HTR-8/SVneo (cell line): ENCODE measurements around the gene CPED1.

Experiments
- DNase-seq: peaks from one replicate; pipeline ENCODE4 v3.0.0; 2011; ENCODE audit warnings: low spot score, mixed read lengths; ENCODE audit not compliant: insufficient read length
- FAIRE-seq: peaks from 2 replicates; lab custom pipeline; 2011; peaks lifted over from hg19 to GRCh38; lab: Jason Lieb, UNC

The CPED1 gene

DNA sequence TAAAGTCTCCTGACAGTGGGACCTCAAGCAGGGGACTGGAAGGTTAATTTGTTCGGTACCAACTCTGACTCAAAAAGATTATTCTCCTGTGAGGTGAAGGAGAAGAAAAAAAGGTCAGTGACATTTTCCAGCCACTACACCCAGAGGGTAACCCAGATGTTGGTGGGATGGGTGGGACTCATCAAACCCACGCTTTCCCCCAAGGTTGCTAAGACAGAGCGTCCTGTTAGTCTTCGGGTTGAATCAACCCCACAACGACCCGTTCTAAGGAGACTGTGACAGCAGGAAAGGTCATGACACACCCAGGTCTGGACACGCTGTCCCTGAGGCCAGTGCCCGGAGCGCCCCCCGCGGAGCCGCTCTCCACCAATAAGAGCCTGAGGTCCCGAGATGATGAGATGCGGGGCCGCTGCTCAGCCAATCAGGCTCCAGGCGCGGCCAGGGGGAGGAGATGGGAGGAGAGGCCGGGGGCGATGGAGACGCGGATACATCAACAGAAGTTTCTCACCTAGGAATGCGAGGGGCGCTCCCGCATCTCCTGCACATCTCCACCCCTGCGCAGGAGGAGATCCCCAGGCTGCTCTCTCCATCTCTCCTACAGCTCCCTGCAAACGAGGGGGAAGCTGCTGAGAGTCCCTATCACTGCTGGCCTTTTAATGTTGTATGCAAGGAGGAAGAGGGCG lies 340.1 kb downstream of the CPED1 start, which contains the start of gene WNT16:
Gene WNT16 (plus strand): TSS at position 493 of the 683 bp plus-strand sequence. CDS start 293 bp downstream, outside the sequence.
- FAIRE-seq (no peak), DNase-seq (no peak)

DNA sequence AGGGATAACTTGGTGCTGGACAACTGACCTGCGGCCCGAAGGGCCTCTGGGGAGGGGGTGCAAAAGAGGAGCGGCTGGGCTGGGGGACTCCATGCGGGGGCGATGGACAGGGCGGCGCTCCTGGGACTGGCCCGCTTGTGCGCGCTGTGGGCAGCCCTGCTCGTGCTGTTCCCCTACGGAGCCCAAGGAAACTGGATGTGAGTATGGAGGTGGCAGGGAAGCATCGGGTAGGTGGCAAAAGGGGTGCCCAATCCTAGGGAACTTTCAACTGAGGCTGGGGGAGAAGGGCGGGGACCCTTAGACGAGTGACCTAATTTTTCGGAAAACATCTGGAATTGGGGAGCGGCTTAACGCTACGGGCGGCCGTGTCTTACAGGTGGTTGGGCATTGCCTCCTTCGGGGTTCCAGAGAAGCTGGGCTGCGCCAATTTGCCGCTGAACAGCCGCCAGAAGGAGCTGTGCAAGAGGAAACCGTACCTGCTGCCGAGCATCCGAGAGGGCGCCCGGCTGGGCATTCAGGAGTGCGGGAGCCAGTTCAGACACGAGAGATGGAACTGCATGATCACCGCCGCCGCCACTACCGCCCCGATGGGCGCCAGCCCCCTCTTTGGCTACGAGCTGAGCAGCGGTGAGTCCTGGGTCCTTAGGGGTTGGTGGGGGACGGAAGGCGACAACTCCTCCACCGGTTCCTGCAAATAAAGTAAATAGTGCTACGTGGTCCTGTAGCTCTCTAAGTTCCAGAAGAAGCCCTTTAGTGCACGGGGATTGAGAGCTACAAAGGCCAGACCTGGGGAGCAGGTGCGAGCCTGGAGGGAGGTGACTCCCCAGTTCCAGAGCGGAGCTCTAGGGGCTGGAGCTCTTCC lies 340.9 kb downstream of the CPED1 start:
- DNase-seq (no peak), FAIRE-seq (no peak)

DNA sequence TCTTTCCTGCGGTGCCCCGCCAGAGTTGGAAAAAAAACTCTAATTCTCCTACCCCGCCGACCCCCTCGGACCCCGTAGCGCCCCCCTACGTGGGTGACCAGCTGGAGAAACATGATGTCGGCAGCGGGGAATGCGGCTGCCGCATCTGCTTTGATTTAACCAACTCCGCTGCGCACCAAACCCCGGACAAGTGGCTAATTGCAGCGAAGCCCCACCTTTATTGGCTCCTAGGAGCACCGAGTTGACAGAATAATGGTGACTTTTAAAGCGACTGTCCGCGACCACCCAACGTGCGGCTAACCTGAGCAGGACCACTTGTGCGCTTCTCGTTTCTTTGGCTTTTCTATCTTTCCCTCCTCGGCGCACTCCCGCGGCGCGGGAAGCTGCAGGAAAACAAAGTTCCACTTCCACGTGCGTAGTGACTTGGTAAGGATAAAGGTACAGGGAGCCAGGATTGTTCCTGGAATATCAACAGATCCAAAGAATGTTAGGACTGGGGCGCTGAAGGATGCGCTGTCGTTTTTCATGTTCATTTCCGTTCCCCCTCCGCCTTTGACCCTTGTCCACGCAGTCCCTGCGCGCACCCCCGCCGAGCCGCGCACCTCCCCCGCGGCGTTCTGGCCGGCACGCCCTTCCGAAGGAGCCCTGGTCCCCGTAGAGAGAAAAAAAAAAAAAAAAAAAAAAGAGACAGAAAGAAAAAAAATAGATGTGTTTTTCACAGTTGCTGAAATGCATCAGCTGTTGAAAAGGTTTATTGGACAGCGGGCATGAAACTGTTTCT lies 341.7 kb downstream of the CPED1 start:
- DNase-seq (no peak), FAIRE-seq (no peak)

DNA sequence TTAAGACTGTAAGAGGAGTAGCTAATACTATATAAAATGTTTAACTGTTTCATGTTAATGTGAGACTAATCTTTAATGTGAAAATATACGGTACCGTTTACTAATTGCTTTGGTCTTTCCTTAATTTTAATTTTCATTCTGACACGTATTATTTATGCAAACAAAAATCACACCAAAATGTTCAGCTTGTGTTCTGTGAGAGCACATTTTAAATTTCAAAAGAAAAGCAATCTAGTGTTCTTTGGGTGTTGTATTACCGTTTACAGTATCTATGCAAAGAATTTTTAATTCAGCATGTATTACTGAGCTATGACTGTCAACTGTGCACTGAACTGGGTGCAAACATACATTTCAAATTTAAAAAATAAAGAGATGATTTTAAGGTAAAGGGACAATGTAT lies 342.5 kb downstream of the CPED1 start:
- DNase-seq (no peak), FAIRE-seq (no peak)

DNA sequence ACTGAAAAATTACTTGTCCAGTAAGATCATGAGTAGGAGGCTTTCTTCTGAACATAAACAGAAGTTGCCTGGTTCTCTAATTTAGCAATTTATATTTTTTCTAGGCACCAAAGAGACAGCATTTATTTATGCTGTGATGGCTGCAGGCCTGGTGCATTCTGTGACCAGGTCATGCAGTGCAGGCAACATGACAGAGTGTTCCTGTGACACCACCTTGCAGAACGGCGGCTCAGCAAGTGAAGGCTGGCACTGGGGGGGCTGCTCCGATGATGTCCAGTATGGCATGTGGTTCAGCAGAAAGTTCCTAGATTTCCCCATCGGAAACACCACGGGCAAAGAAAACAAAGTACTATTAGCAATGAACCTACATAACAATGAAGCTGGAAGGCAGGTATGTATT lies 343.1 kb downstream of the CPED1 start:
- FAIRE-seq = no peak
- DNase-seq = no peak

DNA sequence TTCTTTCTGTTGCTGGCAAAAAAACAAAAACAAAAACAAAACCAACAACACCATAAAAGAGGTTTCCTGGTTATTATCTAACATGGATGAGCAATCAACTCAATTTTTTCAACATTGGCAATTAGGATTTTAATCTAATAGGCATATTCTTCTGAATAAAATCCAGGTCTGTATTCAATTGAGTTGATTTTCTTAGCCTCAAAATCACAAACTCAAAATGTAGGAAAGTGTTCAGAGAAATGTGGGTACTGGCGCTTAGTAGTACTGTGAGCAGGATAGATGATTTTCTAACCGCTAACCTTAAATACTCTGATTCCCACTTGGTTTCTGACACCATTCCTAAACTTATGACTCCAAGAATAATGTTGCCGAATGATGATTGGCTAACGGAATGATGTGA lies 345.9 kb downstream of the CPED1 start:
- FAIRE-seq = no peak
- DNase-seq = no peak

DNA sequence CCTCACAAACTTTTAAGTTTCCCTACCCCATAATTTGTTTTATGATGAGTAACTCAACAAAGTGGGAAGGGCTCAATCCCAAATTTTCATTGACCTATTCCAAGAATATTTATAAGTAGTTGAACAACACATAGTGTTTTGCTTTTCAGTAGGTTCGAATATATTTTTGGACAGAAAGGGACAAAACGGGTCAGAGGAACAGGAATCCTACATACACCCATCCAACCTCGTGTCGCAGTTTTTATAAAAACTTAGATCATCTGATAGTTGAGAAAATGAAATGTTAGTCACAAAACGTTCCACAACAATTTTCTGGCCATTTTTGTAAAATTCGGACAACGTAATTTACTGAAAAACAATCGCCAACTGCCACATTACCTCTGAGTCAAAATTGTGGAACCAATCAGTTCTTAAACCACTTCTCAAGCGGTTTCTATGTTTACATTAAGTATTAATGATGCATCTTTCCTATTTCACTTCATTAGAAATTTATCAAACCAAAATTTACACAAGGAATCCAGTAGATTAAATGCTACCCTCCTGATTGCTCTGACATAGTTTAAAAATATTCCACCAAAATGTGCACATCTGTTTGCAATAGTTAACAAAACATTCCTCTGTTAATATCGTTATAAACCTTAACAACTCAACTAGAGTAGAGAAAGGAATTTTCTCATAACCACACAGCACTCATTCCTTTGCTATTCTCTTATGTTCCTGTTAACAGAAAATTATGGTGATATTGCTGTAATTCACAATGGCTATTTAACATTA lies 346.6 kb downstream of the CPED1 start:
- DNase-seq = no peak
- no peak for FAIRE-seq

DNA sequence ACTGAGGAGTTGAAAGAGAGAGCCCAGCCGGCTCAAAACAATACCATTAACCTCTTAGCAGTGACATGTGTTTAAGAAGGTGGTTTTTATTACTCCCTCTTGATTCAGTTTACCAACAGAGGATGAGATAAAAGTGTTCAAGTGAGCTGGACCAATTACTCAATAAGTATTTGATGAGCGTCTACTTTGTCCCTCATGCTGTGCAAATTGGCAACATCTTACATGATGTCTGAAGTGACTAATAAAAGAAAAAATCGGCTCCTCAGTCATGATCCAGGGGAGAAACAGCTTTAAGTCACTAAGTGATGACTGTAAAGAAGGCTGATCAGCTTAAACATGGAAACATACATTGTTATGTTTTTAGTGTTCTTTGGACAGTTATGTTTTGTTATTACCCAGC lies 348.1 kb downstream of the CPED1 start:
- DNase-seq (no peak), FAIRE-seq (no peak)

DNA sequence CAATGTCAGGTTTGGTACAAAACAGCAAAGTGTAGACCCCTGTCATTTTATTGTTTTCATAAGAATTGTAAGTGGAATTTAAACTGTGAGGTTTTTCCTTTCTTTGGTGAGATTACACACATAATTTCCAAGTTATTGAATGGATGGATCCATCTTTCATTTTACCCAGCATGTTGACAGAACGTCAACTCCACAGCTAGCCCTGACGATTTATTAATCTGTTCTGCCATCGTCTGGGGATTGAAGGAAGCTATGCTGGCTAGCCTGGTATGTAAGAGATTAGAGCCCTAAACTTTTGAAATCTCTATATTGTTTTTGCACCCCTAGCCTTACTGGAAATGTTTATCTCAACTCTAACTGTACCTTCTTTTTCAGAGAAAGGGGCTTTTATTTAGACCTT lies 348.9 kb downstream of the CPED1 start:
- FAIRE-seq (no peak), DNase-seq (no peak)

DNA sequence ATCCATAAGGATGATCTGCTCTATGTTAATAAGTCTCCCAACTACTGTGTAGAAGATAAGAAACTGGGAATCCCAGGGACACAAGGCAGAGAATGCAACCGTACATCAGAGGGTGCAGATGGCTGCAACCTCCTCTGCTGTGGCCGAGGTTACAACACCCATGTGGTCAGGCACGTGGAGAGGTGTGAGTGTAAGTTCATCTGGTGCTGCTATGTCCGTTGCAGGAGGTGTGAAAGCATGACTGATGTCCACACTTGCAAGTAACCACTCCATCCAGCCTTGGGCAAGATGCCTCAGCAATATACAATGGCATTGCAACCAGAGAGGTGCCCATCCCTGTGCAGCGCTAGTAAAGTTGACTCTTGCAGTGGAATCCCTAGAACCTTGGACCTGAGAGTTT lies 350.6 kb downstream of the CPED1 start:
- DNase-seq (no peak), FAIRE-seq (no peak)

DNA sequence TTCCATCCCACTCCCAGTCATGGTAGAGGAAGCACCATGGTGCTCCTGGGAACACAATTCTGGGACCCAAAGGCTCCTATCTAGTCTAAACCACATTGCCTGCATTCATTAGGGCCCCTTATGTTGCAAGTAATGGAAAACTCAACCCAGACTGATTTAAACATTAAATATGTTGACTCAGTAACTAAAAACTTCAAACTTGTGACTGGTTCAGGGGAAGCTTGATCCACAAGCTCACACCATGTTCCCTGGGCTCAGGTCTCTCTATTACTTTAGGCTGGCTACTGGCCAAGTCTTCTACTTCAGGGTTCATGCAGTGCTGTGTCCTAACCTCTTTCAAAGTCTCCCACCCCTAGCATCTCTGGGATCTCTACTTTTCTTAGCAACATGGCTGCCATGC lies 353.4 kb downstream of the CPED1 start:
- no peak for DNase-seq
- no peak for FAIRE-seq

DNA sequence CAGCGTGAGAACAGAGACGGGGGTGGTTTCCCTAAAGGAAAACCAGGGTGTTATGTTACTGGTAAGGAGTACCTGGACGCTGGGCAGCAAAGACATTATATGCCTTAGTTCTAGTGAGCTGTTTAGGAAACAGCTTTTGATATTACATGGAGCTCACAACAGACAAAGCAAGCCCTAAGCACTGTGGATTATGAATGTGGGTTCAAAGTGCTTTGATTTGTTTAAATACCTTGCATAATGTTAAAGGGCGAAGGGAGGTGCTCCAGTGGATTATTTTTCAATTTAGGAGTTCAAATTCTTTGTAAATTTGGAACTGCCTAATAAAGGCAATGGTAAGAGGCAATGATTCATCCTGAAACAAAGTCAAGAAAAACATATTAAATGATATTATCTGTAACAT lies 354.1 kb downstream of the CPED1 start:
- FAIRE-seq = no peak
- DNase-seq = no peak

DNA sequence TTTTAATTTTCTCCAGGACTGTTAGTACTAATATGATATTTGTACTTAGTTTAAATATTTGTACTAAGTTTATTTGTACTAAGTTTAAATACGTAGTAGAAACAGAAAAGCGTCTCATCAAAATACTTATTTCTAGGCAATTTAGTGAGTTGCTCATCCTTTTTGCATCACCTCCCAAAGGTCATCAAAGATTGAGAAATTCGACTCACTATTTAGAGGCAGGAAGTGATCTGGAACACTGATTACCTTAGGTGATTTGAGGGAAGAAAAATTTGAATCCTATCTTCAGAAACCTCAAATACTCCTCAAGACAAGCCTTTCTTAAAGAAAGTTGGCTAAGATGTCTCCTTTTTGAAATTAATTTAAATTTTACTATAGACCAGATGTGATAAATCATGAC lies 354.8 kb downstream of the CPED1 start:
- DNase-seq = no peak
- FAIRE-seq = no peak

DNA sequence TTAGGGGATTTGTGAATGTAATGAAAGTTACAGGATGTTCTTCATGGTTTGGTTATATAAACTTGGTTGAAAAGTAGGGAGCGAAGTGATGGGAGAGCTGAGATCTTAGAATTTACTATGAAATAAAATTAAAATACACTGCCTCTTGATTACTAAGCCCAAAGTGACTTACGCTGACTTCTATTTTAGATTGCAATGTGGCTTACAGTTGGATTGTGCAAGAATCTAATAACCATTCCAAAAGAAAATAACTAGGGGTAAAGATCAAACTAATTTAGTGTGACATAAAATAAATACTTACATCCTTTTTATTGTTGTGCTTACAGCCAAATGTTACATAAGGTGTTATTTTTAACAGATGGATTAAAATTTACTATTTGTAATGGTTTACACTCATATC lies 355.6 kb downstream of the CPED1 start:
- no peak for FAIRE-seq
- DNase-seq = no peak

DNA sequence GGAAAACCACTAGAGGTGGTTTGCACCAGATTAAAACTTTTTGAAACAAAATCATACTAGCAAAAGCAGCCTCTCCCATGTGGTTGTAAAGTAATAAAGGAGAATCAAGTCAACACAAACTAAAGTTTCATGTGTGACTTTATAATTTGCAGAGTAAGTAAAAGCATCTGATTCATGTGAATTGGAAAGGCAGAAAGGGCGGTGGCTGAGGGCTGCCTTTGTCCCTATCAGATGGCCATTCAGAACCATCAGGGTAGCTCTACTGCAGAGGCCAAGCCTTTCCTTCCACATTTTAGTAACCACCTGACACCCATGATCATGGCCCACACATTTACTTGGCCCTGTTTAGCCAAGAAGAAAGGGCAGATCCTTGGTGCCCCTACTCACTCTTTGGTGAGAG lies 356.0 kb downstream of the CPED1 start:
- FAIRE-seq (no peak), DNase-seq (no peak)
